Liver (tissue), 9 donors: ENCODE results near the gene HDAC9. TPM values are rescaled to one million over a fixed set of nuclear protein-coding genes. Genes with fewer than 3 reads are reported as not detected.

Source experiments
- DNase-seq: peaks from one replicate; pipeline ENCODE4 v3.0.0-alpha.2; 2017; ENCODE audit warnings: low spot score
- H3K27ac ChIP-seq, 2 donors: one replicate each; pipeline ENCODE4 v1.7.0; 2013; ENCODE audit warnings: inconsistent platforms in 2 of 2, low read length in 2 of 2, control low read depth in 1 of 2, low read depth in 1 of 2, mild to moderate bottlenecking in 1 of 2
- H3K27me3 ChIP-seq, 4 donors: one replicate each; pipeline versions ENCODE4 v1.6.1 to v1.7.0; 2013; ENCODE audit warnings: low read length in 3 of 4, inconsistent platforms in 1 of 4, mild to moderate bottlenecking in 1 of 4, moderate library complexity in 1 of 4; ENCODE audit not compliant: control insufficient read depth in 4 of 4, insufficient read depth in 4 of 4
- H3K36me3 ChIP-seq, 4 donors: one replicate each; pipeline versions ENCODE4 v1.6.1 to v1.7.0; 2013; ENCODE audit warnings: low read length in 3 of 4, mild to moderate bottlenecking in 3 of 4, low read depth in 1 of 4, moderate library complexity in 1 of 4; ENCODE audit not compliant: control insufficient read depth in 4 of 4, insufficient read depth in 3 of 4
- H3K4me1 ChIP-seq, 4 donors: one replicate each; pipeline versions ENCODE4 v1.6.1 to v1.7.0; 2013; ENCODE audit warnings: low read length in 3 of 4, mild to moderate bottlenecking in 3 of 4, moderate library complexity in 1 of 4; ENCODE audit not compliant: control insufficient read depth in 4 of 4, insufficient read depth in 4 of 4
- H3K4me3 ChIP-seq, 3 donors: one replicate each; pipeline versions ENCODE4 v1.6.1 to v1.7.0; 2013; ENCODE audit warnings: low read length in 3 of 3, control low read depth in 1 of 3, low read depth in 1 of 3, mild to moderate bottlenecking in 1 of 3
- H3K9ac ChIP-seq, 2 donors: one replicate each; pipeline ENCODE4 v1.7.0; 2013; ENCODE audit warnings: low read length in 2 of 2, mild to moderate bottlenecking in 2 of 2, moderate library complexity in 2 of 2, control low read depth in 1 of 2, low read depth in 1 of 2
- H3K9me3 ChIP-seq, 4 donors: one replicate each; pipeline versions ENCODE4 v1.6.1 to v1.7.0; 2013; ENCODE audit warnings: low read length in 3 of 4; ENCODE audit not compliant: control insufficient read depth in 4 of 4
- CTCF ChIP-seq: fragments of 150-350 bp; IDR thresholded peaks from 2 replicates; pipeline ENCODE4 v1.5.1; 2017; ENCODE audit warnings: improper control_type of control experiment, low read depth, low read length; ENCODE audit not compliant: missing input control
- EGR1 ChIP-seq, 2 donors: IDR thresholded peaks; 2 replicates each; pipeline ENCODE4 v1.6.1; 2016 to 2018; ENCODE audit warnings: antibody characterized with exemption in 2 of 2, low read depth in 2 of 2
- FOXA1 ChIP-seq: IDR thresholded peaks from 2 replicates; pipeline ENCODE4 v1.6.1; 2016; ENCODE audit warnings: antibody characterized with exemption
- FOXA2 ChIP-seq: IDR thresholded peaks from 2 replicates; pipeline ENCODE4 v1.6.1; 2016; ENCODE audit warnings: antibody characterized with exemption
- GABPA ChIP-seq, 2 donors: IDR thresholded peaks in 1 of 2; conservative IDR thresholded peaks in 1 of 2; 2 replicates each; pipeline ENCODE4 v1.6.1; 2016; ENCODE audit warnings: antibody characterized with exemption in 2 of 2, mild to moderate bottlenecking in 1 of 2, moderate library complexity in 1 of 2
- HNF4A ChIP-seq, 2 donors: conservative IDR thresholded peaks; 2 replicates each; pipeline ENCODE4 v1.6.1; 2016; ENCODE audit warnings: antibody characterized with exemption in 2 of 2, mild to moderate bottlenecking in 2 of 2
- HNF4G ChIP-seq: IDR thresholded peaks from 2 replicates; pipeline ENCODE4 v1.6.1; 2016; ENCODE audit warnings: antibody characterized with exemption
- JUND ChIP-seq, 2 donors: IDR thresholded peaks; 2 replicates each; pipeline ENCODE4 v1.6.1; 2016; ENCODE audit warnings: antibody characterized with exemption in 2 of 2
- NR2F2 ChIP-seq: IDR thresholded peaks from 2 replicates; pipeline ENCODE4 v1.6.1; 2016; ENCODE audit warnings: antibody characterized with exemption
- RAD21 ChIP-seq, 2 donors: IDR thresholded peaks; 2 replicates each; pipeline ENCODE4 v1.6.1; 2016; ENCODE audit warnings: antibody characterized with exemption in 2 of 2, mild to moderate bottlenecking in 2 of 2
- REST ChIP-seq: IDR thresholded peaks from 2 replicates; pipeline ENCODE4 v1.6.1; 2016; ENCODE audit warnings: antibody characterized with exemption, mild to moderate bottlenecking
- RXRA ChIP-seq, 2 donors: IDR thresholded peaks; 2 replicates each; pipeline ENCODE4 v1.6.1; 2017 to 2018; ENCODE audit warnings: antibody characterized with exemption in 2 of 2, mild to moderate bottlenecking in 1 of 2
- SP1 ChIP-seq: IDR thresholded peaks from 2 replicates; pipeline ENCODE4 v1.6.1; 2018; ENCODE audit warnings: antibody characterized with exemption, mild to moderate bottlenecking
- TAF1 ChIP-seq: conservative IDR thresholded peaks from 2 replicates; pipeline ENCODE4 v1.6.1; 2016; ENCODE audit warnings: antibody characterized with exemption, mild to moderate bottlenecking
- YY1 ChIP-seq: IDR thresholded peaks from 2 replicates; pipeline ENCODE4 v1.6.1; 2016; ENCODE audit warnings: antibody characterized with exemption, mild to moderate bottlenecking
- ZBTB33 ChIP-seq: IDR thresholded peaks from 2 replicates; pipeline ENCODE4 v1.6.1; 2016; ENCODE audit warnings: antibody characterized with exemption
- WGBS: extraction: QIAGEN DNeasy Blood & Tissue Kit; methylation state at CpG from one replicate; pipeline ENCODE4 v1.1.7; 2013; 5-methylcytosine and 5-hydroxymethylcytosine counted together
- polyA plus RNA-seq, 2 donors: library from polyadenylated mRNA; stranded (reverse) in 1 of 2; unstranded in 1 of 2; fragments of 200-250 nt in 1 of 2; fragments of >200 nt in 1 of 2; fragmentation: Nextera tagmentation in 1 of 2; extraction: Ambion mirVana in 1 of 2; gene quantifications; one replicate each; pipeline versions ENCODE4 v1.2.1 to v1.2.3, GENCODE V29; 2013 to 2015
- total RNA-seq, 2 donors: library from RNA; depleted of rRNA; stranded (reverse); fragments of >200 nt; gene quantifications; one replicate each; pipeline ENCODE4 v1.2.3, GENCODE V29; 2014
- TF ChIP-seq, protein P1 (sequence below): IDR thresholded peaks from 2 replicates; pipeline ENCODE4 v1.6.1; 2016; ENCODE audit warnings: antibody characterized with exemption
- TF ChIP-seq, protein P2 (sequence below): IDR thresholded peaks from 2 replicates; pipeline ENCODE4 v1.6.1; 2016; ENCODE audit warnings: antibody characterized with exemption
- donor health status: healthy.
- donor health status: healthy.
- donor health status: healthy.
- donor health status: healthy.
- donor health status: healthy.

HDAC9 gene
- total and polyA plus RNA-seq, 4 donors: 1.0 to 10.1 (median 2.3) TPM

DNA sequence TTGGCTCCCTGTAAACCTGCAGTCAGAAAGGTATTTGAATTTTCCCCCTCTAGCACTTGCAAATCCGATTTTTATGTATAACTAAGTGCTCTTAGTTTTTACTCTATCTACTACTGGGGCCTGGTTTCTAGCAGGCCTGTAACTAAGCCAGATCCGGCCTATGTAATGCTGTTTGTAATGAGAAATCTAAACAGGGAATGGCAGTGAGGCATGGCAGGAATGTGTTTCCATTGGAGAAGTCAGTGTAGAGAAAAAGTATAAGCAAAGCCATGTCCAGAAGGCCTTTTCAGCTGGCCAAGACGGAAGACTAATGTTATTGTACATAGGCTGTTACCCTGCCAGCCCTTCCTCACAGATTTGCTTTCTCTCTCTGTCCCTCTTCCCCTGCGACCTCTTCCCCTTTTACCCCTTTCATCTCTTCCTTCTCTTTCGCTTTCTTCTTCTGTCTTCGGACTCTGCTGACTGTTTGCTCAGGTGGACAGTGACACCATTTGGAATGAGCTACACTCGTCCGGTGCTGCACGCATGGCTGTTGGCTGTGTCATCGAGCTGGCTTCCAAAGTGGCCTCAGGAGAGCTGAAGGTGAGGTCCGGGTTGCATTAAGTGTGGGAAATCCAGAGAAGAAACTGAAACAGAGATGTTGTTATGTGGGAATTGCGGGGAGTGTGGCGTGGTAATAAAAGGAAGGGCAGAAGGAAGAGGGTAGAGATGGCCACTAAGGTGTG, 297.5 kb downstream of the HDAC9 start:
- H3K9me3 ChIP-seq: no peaks in the 10 kb centered on the region
- H3K9ac ChIP-seq: no peak overlapping the region
- H3K27me3 ChIP-seq: no peaks in the 10 kb centered on the region
- no peak overlapping the region for H3K4me3 ChIP-seq
- no peaks in the 10 kb centered on the region for H3K4me1 ChIP-seq
- no peak overlapping the region for H3K27ac ChIP-seq
- TF ChIP-seq GABPA (IDR thresholded peaks at IDR 0.05 in 1 of 2, conservative IDR thresholded peaks at IDR 0.05 in 1 of 2): no peak
- no peak for TF ChIP-seq HNF4A (conservative IDR thresholded peaks at IDR 0.05)
- no peak for TF ChIP-seq YY1
- no peak for TF ChIP-seq RAD21 (IDR thresholded peaks at IDR 0.05)
- TF ChIP-seq JUND (IDR thresholded peaks at IDR 0.05): no peak
- TF ChIP-seq EGR1 (IDR thresholded peaks at IDR 0.05; ENCODE audit: low read depth in 2 of 2): no peak
- no peak for TF ChIP-seq FOXA2
- WGBS: 66% methylated on average over 13 of the region's 13 CpGs
- no peaks in the 10 kb centered on the region for H3K36me3 ChIP-seq
- DNase-seq: no peak

DNA sequence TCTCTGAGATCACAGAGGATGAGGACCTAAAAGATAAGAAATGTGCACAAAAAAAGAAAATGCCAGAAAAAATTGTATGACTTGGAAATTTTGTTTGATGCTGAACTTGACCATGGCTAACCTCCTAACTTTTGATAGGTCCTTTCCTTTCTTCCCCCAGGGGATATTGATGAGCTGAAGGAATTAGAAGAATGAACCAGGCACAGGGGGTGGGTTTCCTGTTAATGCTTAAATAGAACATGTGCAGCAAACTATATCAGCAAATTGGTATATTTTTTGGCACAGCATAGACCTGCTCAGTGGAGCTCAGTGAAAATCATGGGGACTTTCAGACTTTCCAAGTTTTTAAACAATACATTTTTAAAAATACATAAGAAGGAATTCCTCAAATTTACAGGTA, 300.7 kb downstream of the HDAC9 start:
- Histone ChIP-seq H3K27ac (no peak overlapping the region), H3K4me3 (no peak overlapping the region), H3K9ac (no peak overlapping the region), H3K27me3 (no peaks in the 10 kb centered on the region), H3K9me3 (no peaks in the 10 kb centered on the region), H3K4me1 (no peaks in the 10 kb centered on the region), H3K36me3 (no peaks in the 10 kb centered on the region)
- TF ChIP-seq FOXA1: no peak
- TF ChIP-seq HNF4A (conservative IDR thresholded peaks at IDR 0.05): no peak
- TF ChIP-seq RAD21 (IDR thresholded peaks at IDR 0.05): no peak
- no peak for TF ChIP-seq CTCF
- TF ChIP-seq GABPA (IDR thresholded peaks at IDR 0.05 in 1 of 2, conservative IDR thresholded peaks at IDR 0.05 in 1 of 2): no peak
- no peak for TF ChIP-seq FOXA2
- TF ChIP-seq, protein P1, sequence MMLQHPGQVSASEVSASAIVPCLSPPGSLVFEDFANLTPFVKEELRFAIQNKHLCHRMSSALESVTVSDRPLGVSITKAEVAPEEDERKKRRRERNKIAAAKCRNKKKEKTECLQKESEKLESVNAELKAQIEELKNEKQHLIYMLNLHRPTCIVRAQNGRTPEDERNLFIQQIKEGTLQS: no peak
- no peak for TF ChIP-seq REST
- no peak for TF ChIP-seq NR2F2
- no peak for TF ChIP-seq JUND (IDR thresholded peaks at IDR 0.05)
- no peak for TF ChIP-seq EGR1 (IDR thresholded peaks at IDR 0.05; ENCODE audit: low read depth in 2 of 2)
- no peak for TF ChIP-seq TAF1
- TF ChIP-seq, protein P2, sequence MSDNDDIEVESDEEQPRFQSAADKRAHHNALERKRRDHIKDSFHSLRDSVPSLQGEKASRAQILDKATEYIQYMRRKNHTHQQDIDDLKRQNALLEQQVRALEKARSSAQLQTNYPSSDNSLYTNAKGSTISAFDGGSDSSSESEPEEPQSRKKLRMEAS: no peak
- no peak for TF ChIP-seq SP1
- TF ChIP-seq YY1: no peak
- TF ChIP-seq ZBTB33: no peak
- no peak for TF ChIP-seq RXRA (IDR thresholded peaks at IDR 0.05)
- TF ChIP-seq HNF4G: no peak
- DNase-seq: no peak
